Measurements from ENCODE around the gene RYR3.

The RYR3 gene

GRCh38 chr15:33448961-33449606, 138.3 kb downstream of the RYR3 start:
- no peak for DNase-seq (ENCODE audit: low read depth, low spot score)

DNA sequence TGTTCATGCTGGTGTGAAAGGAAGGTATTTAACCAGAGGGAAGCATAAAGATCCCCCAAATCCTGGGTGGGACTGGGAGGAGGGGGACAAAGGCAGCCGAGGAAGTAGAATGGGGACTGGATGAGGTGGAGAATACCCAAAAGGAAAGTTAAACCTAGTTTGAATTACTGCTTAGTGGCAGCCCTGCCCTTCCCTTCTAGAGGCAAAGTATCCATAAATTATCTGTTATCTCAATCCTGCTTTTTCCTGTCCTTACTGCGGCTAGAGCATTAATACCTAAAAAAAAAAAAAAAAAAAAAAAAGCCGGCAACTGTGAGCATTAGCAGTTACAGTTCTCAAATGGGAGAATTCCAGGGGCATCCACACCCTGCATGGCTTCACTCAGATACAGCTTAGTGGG, 139.0 kb downstream of the RYR3 start:
- no peak for DNase-seq (ENCODE audit: low read depth, low spot score)

DNA sequence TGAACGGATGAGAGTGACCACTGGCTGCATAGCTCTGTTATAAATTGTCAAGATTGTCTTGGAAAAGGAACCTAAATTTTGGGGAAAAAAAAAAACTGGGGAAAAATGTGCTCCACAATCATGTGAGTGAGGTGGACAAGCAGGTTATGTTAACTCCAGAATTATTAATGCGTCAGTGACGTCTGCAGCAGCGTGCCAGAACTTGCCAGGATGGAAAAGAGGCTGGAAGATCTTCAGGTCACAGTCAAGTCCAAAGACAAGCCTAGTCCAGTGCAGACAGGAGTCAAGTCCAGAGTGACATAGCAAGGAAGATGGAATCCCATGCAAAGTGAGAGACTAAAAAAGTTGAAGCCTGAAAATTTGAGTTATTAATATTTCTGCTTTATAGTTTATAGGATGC, 140.6 kb downstream of the RYR3 start:
- no peak for DNase-seq (ENCODE audit: low read depth, low spot score)

- DNase-seq (ENCODE audit: low read depth, low spot score) = no peak
Observed at GRCh38 chr15:33453761-33454160, 143.0 kb downstream of the RYR3 start.

GRCh38 chr15:33454346-33454745, 143.6 kb downstream of the RYR3 start:
- DNase-seq (ENCODE audit: low read depth, low spot score) = no peak

- no peak for DNase-seq (ENCODE audit: low read depth, low spot score)
Observed at GRCh38 chr15:33454996-33455395, 144.2 kb downstream of the RYR3 start.

DNA sequence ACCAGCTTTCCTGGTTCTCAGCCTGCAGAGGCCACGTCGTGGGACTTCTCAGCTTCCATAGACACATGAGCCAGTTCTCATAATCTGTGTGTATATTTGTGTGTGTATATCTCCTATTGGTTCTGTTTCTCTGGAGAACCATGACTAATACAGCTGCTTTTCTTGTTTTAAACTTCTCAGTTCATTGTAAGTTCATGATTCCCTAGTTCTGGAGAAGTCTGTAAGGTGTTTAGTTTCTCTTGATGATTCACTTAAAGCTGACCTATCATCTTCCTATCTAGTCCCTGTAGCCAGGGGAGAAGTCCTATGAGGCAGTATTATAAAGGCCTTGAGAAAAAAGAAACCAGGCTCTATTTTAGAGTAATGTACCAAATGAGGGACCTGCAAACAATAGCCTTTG, 147.7 kb downstream of the RYR3 start:
- no peak for DNase-seq (ENCODE audit: low read depth, low spot score)

DNA sequence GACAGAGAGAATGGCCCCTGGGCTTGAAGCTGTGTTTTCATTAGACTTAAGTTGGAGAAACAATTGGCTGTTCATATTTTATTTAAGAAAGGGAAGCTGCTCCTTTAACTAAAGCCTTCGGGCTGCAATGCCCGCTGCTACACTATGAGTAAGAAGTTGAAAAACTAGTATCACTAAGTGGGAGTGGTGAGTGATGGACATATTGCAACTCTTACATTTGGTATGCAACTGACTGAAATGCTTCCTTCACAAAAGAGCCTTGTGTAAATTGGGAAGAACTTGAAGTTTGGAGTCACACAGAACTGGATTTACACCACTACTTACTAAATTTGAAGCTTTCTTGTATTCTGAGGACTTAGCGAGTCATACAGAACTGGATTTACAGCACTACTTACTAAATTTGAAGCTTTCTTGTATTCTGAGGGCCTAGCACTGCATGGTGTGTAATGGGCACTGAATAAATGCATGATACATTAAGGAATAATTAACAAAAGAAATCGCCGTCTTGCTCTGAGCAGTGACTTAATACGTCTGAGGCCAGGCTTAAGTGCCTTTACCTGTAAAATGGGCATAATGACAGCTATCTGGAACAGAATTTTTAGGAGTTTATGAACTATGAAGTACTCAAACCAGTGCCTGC, 149.5 kb downstream of the RYR3 start:
- DNase-seq (ENCODE audit: low read depth, low spot score) = no peak

- DNase-seq (ENCODE audit: low read depth, low spot score) = no peak
Observed at GRCh38 chr15:33461671-33462070, 150.9 kb downstream of the RYR3 start.

GRCh38 chr15:33467146-33467815, 156.5 kb downstream of the RYR3 start:
- DNase-seq (ENCODE audit: low read depth, low spot score) = no peak

DNA sequence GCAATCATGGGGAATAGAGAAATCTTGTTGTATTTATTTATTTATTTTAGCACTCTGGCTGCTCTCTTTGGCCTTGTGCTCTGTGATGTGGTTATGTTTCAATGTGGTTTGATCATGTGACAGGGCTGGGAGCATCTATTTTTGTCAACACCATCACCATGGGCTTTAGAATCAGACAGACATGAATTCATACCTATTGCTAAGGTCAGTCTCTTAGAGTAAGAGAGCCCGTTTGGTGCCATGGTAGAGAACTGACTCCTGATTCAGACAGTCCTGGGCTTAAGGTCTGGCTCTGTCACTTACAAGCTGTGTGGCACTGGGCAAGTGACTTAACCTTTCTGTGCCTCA, 157.0 kb downstream of the RYR3 start:
- DNase-seq (ENCODE audit: low read depth, low spot score) = no peak

- no peak for DNase-seq (ENCODE audit: low read depth, low spot score)
Observed at GRCh38 chr15:33468740-33469139, 158.0 kb downstream of the RYR3 start.

GRCh38 chr15:33473005-33473404, 162.2 kb downstream of the RYR3 start:
- DNase-seq (ENCODE audit: low read depth, low spot score) = no peak

GRCh38 chr15:33473714-33474113, 162.9 kb downstream of the RYR3 start:
- DNase-seq (ENCODE audit: low read depth, low spot score) = no peak

GRCh38 chr15:33476076-33476475, 165.3 kb downstream of the RYR3 start:
- DNase-seq (ENCODE audit: low read depth, low spot score) = no peak

- no peak for DNase-seq (ENCODE audit: low read depth, low spot score)
Observed at GRCh38 chr15:33476908-33477307, 166.1 kb downstream of the RYR3 start.

GRCh38 chr15:33489335-33489734, 178.6 kb downstream of the RYR3 start:
- no peak for DNase-seq (ENCODE audit: low read depth, low spot score)

DNA sequence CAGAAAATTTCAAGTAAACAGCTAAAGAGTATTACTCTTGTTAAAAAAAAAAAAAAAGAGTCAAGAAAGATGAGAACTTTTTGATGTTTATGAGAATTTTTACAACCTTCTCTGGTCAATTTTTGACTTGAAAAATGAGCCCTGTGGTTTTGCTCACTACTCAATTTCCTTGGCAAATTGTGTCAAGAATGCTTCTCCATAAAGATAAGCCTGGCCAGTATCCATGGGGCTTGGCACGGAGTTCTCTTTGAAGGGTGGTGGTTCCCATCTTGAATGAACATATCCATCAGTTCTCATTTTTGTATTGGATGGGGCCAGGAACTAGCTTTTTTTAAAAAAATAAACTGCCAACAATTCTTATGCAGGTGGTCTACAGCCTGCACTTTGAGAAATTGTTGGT, 179.9 kb downstream of the RYR3 start:
- no peak for DNase-seq (ENCODE audit: low read depth, low spot score)

- DNase-seq (ENCODE audit: low read depth, low spot score) = no peak
Observed at GRCh38 chr15:33492434-33493052, 181.8 kb downstream of the RYR3 start.

DNA sequence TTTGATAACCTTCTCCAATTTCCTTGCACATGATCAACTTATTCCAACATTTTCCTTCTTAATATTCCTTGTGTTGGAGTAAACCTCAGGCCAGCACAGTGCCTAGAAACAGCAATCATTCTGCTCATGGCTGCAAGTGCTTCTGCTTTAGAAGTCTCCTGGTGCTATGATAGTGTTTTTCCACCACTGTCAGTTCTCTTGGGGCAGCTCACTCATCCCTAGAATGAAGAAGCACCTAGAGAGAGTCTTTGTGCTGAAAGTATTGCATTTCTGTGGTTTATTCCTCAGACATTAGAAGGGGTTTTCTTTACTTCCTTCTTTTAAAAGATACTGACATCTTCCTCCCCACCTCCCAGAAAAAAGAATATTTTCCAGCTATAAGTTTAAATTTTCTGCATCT, 183.5 kb downstream of the RYR3 start:
- no peak for DNase-seq (ENCODE audit: low read depth, low spot score)

DNA sequence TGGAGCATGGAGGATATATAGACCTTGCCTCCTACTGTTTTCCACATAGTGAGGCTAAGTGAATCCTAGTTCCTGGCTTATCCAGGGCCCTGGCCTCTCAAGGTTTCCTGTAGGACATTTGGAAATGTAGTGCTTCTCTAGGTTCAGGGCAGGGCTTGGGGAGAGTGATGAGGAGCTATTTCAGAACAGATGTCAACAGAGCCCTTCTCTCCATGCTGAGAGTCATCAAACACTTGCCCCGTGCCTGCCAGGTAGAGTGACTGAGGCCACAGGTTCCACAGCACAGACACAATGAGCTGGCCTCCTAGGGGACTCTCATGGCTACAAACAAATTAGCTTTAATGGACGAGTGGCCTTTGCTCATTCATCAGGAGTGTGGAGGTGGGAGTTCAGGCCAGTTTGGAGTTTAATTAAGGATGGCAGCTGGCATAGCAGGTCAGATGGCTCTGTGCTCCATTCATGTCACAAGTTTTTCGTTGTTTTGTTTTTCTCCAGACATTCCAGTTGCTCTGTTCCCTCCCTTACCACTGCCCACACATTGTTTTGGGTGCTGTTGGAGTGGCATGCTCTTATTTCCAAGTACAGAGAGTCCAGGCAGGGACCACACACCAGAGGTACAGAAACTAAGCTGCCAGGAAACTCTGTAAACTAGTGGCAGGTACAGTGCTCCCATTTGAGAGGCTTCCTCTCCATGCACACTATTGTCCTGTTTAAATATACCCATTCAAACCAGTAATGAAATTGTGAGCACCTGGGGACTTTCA, 189.8 kb downstream of the RYR3 start:
- no peak for DNase-seq (ENCODE audit: low read depth, low spot score)

GRCh38 chr15:33503681-33504080, 192.9 kb downstream of the RYR3 start:
- DNase-seq (ENCODE audit: low read depth, low spot score) = no peak

Data from smooth muscle cell of the brain vasculature (primary cell).